ENCODE results near the gene GET4. TPM values are rescaled to one million over a fixed set of nuclear protein-coding genes. Genes with fewer than 3 reads are reported as not detected.
A peak's percentile ranks its signal among the peaks of the same experiment; 100 is the strongest.
"Not testable (repeated sequence)": the region's sequence is repeated elsewhere in the genome, so short reads cannot be mapped to it uniquely, and the experiment has no call there.

GET4 gene
- polyA plus RNA-seq, 2 donors = 43.2 to 44.5 TPM

GRCh38 chr7:901388-902154 is 25.2 kb downstream of the GET4 start:
- WGBS, 2 donors = 22 to 33% methylated on average over 24 of the region's 24 CpGs
- Histone ChIP-seq H3K36me3 (ENCODE audit: control insufficient read depth in 2 of 2, insufficient read depth in 2 of 2, low read length in 1 of 2) (peaks cover 0 to 28% of the 10 kb centered on the region in 2 donors), H3K4me1 (ENCODE audit: control insufficient read depth in 2 of 2, insufficient read depth in 2 of 2, low read length in 1 of 2) (peaks cover 8 to 9% of the 10 kb centered on the region in 2 donors), H3K9me3 (ENCODE audit: control insufficient read depth in 2 of 2, insufficient read depth in 1 of 2, low read depth in 1 of 2, low read length in 1 of 2) (no peaks in the 10 kb centered on the region), H3K27me3 (ENCODE audit: control insufficient read depth in 1 of 2, insufficient read depth in 2 of 2, low read length in 2 of 2) (no peaks in the 10 kb centered on the region), H3K27ac (ENCODE audit: low read depth in 2 of 2, low read length in 1 of 2) (peak overlapping the region in 1 of 2 donors; percentile 23), H3K4me3 (ENCODE audit: low read depth in 1 of 2, low read length in 2 of 2) (no peak overlapping the region)

- 85 to 86% methylated on average over 22 of the region's 22 CpGs for WGBS, 2 donors
- Histone ChIP-seq H3K27ac (ENCODE audit: low read depth in 2 of 2, low read length in 1 of 2) (no peak overlapping the region), H3K4me1 (ENCODE audit: control insufficient read depth in 2 of 2, insufficient read depth in 2 of 2, low read length in 1 of 2) (peaks cover 7 to 8% of the 10 kb centered on the region in 2 donors), H3K27me3 (ENCODE audit: control insufficient read depth in 1 of 2, insufficient read depth in 2 of 2, low read length in 2 of 2) (no peaks in the 10 kb centered on the region), H3K36me3 (ENCODE audit: control insufficient read depth in 2 of 2, insufficient read depth in 2 of 2, low read length in 1 of 2) (peaks cover 0 to 19% of the 10 kb centered on the region in 2 donors), H3K9me3 (ENCODE audit: control insufficient read depth in 2 of 2, insufficient read depth in 1 of 2, low read depth in 1 of 2, low read length in 1 of 2) (no peaks in the 10 kb centered on the region), H3K4me3 (ENCODE audit: low read depth in 1 of 2, low read length in 2 of 2) (no peak overlapping the region)
Observed at GRCh38 chr7:902996-903395, 26.6 kb downstream of the GET4 start.

GRCh38 chr7:903921-904755 is 27.8 kb downstream of the GET4 start:
- WGBS, 2 donors = 90 to 91% methylated on average over 30 to 37 of the region's 37 CpGs
- Histone ChIP-seq H3K36me3 (ENCODE audit: control insufficient read depth in 2 of 2, insufficient read depth in 2 of 2, low read length in 1 of 2) (peaks cover 0 to 7% of the 10 kb centered on the region in 2 donors), H3K27ac (ENCODE audit: low read depth in 2 of 2, low read length in 1 of 2) (no peak overlapping the region), H3K9me3 (ENCODE audit: control insufficient read depth in 2 of 2, insufficient read depth in 1 of 2, low read depth in 1 of 2, low read length in 1 of 2) (no peaks in the 10 kb centered on the region), H3K27me3 (ENCODE audit: control insufficient read depth in 1 of 2, insufficient read depth in 2 of 2, low read length in 2 of 2) (no peaks in the 10 kb centered on the region), H3K4me3 (ENCODE audit: low read depth in 1 of 2, low read length in 2 of 2) (no peak overlapping the region), H3K4me1 (ENCODE audit: control insufficient read depth in 2 of 2, insufficient read depth in 2 of 2, low read length in 1 of 2) (peaks cover 6 to 12% of the 10 kb centered on the region in 2 donors)

- H3K4me1 ChIP-seq (ENCODE audit: control insufficient read depth in 2 of 2, insufficient read depth in 2 of 2, low read length in 1 of 2) = peaks cover 9 to 12% of the 10 kb centered on the region in 2 donors
- H3K36me3 ChIP-seq (ENCODE audit: control insufficient read depth in 2 of 2, insufficient read depth in 2 of 2, low read length in 1 of 2) = peaks cover 0 to 7% of the 10 kb centered on the region in 2 donors
- no peak overlapping the region for H3K4me3 ChIP-seq (ENCODE audit: low read depth in 1 of 2, low read length in 2 of 2)
- 63 to 72% methylated on average over 20 of the region's 20 CpGs for WGBS, 2 donors
- H3K9me3 ChIP-seq (ENCODE audit: control insufficient read depth in 2 of 2, insufficient read depth in 1 of 2, low read depth in 1 of 2, low read length in 1 of 2) = no peaks in the 10 kb centered on the region
- no peaks in the 10 kb centered on the region for H3K27me3 ChIP-seq (ENCODE audit: control insufficient read depth in 1 of 2, insufficient read depth in 2 of 2, low read length in 2 of 2)
- no peak overlapping the region for H3K27ac ChIP-seq (ENCODE audit: low read depth in 2 of 2, low read length in 1 of 2)
Observed at GRCh38 chr7:904847-905246, 28.5 kb downstream of the GET4 start.

- Histone ChIP-seq H3K4me1 (ENCODE audit: control insufficient read depth in 2 of 2, insufficient read depth in 2 of 2, low read length in 1 of 2) (peaks cover 4 to 5% of the 10 kb centered on the region in 2 donors), H3K9me3 (ENCODE audit: control insufficient read depth in 2 of 2, insufficient read depth in 1 of 2, low read depth in 1 of 2, low read length in 1 of 2) (no peaks in the 10 kb centered on the region), H3K4me3 (ENCODE audit: low read depth in 1 of 2, low read length in 2 of 2) (no peak overlapping the region), H3K27ac (ENCODE audit: low read depth in 2 of 2, low read length in 1 of 2) (no peak overlapping the region), H3K27me3 (ENCODE audit: control insufficient read depth in 1 of 2, insufficient read depth in 2 of 2, low read length in 2 of 2) (no peaks in the 10 kb centered on the region), H3K36me3 (ENCODE audit: control insufficient read depth in 2 of 2, insufficient read depth in 2 of 2, low read length in 1 of 2) (peaks cover 0 to 7% of the 10 kb centered on the region in 2 donors)
- 69 to 82% methylated on average over 9 to 10 of the region's 10 CpGs for WGBS, 2 donors
Observed at GRCh38 chr7:906776-907157, 30.4 kb downstream of the GET4 start.

GRCh38 chr7:907158-907980 is 31.0 kb downstream of the GET4 start:
- Histone ChIP-seq H3K27me3 (ENCODE audit: control insufficient read depth in 1 of 2, insufficient read depth in 2 of 2, low read length in 2 of 2) (no peaks in the 10 kb centered on the region), H3K4me3 (ENCODE audit: low read depth in 1 of 2, low read length in 2 of 2) (no peak overlapping the region), H3K9me3 (ENCODE audit: control insufficient read depth in 2 of 2, insufficient read depth in 1 of 2, low read depth in 1 of 2, low read length in 1 of 2) (no peaks in the 10 kb centered on the region), H3K36me3 (ENCODE audit: control insufficient read depth in 2 of 2, insufficient read depth in 2 of 2, low read length in 1 of 2) (peaks cover 0 to 7% of the 10 kb centered on the region in 2 donors), H3K27ac (ENCODE audit: low read depth in 2 of 2, low read length in 1 of 2) (no peak overlapping the region), H3K4me1 (ENCODE audit: control insufficient read depth in 2 of 2, insufficient read depth in 2 of 2, low read length in 1 of 2) (peaks cover 4% of the 10 kb centered on the region in 2 donors)
- 73 to 80% methylated on average over 49 of the region's 49 CpGs for WGBS, 2 donors

- H3K9me3 ChIP-seq (ENCODE audit: control insufficient read depth in 2 of 2, insufficient read depth in 1 of 2, low read depth in 1 of 2, low read length in 1 of 2) = no peaks in the 10 kb centered on the region
- WGBS, 2 donors = 87 to 89% methylated on average over 12 of the region's 12 CpGs
- peaks cover 0 to 7% of the 10 kb centered on the region in 2 donors for H3K36me3 ChIP-seq (ENCODE audit: control insufficient read depth in 2 of 2, insufficient read depth in 2 of 2, low read length in 1 of 2)
- no peaks in the 10 kb centered on the region for H3K27me3 ChIP-seq (ENCODE audit: control insufficient read depth in 1 of 2, insufficient read depth in 2 of 2, low read length in 2 of 2)
- H3K27ac ChIP-seq (ENCODE audit: low read depth in 2 of 2, low read length in 1 of 2) = no peak overlapping the region
- H3K4me1 ChIP-seq (ENCODE audit: control insufficient read depth in 2 of 2, insufficient read depth in 2 of 2, low read length in 1 of 2) = peaks cover 4% of the 10 kb centered on the region in 2 donors
- H3K4me3 ChIP-seq (ENCODE audit: low read depth in 1 of 2, low read length in 2 of 2) = no peak overlapping the region
Observed at GRCh38 chr7:908159-908581, 31.8 kb downstream of the GET4 start.

- not testable (repeated sequence) for H3K4me1 ChIP-seq (ENCODE audit: control insufficient read depth in 2 of 2, insufficient read depth in 2 of 2, low read length in 1 of 2); H3K9me3 ChIP-seq (ENCODE audit: control insufficient read depth in 2 of 2, insufficient read depth in 1 of 2, low read depth in 1 of 2, low read length in 1 of 2); H3K27me3 ChIP-seq (ENCODE audit: control insufficient read depth in 1 of 2, insufficient read depth in 2 of 2, low read length in 2 of 2); H3K27ac ChIP-seq (ENCODE audit: low read depth in 2 of 2, low read length in 1 of 2); H3K36me3 ChIP-seq (ENCODE audit: control insufficient read depth in 2 of 2, insufficient read depth in 2 of 2, low read length in 1 of 2)
- 21 to 38% methylated on average over 34 to 62 of the region's 73 CpGs for WGBS, 2 donors
- H3K4me3 ChIP-seq (ENCODE audit: low read depth in 1 of 2, low read length in 2 of 2) = peak overlapping the region; percentile 26 to 42
Observed at GRCh38 chr7:908591-909357, 32.4 kb downstream of the GET4 start.

Data from esophagus (tissue), 2 donors.